H9 (cell line): ENCODE results near the gene GPR108. TPM values are rescaled to one million over a fixed set of nuclear protein-coding genes. Genes with fewer than 3 reads are reported as not detected.

ENCODE experiments used
- DNase-seq: peaks from one replicate; pipeline ENCODE4 v3.0.0-alpha.2; 2017
- H2AFZ ChIP-seq: one replicate; pipeline ENCODE4 v1.6.1; 2013; ENCODE audit warnings: mild to moderate bottlenecking, low read length, control low read depth, moderate library complexity
- H2AK5ac ChIP-seq: 2 replicates; pipeline ENCODE4 v1.6.1; 2013; ENCODE audit warnings: low read length, control low read depth, mixed read lengths; ENCODE audit not compliant: insufficient read length
- H2BK120ac ChIP-seq: one replicate; pipeline ENCODE4 v1.6.1; 2013; ENCODE audit warnings: low read depth, mild to moderate bottlenecking, low read length, control low read depth, inconsistent platforms; ENCODE audit not compliant: poor library complexity, severe bottlenecking
- H2BK12ac ChIP-seq: 2 replicates; pipeline ENCODE4 v1.6.1; 2013; ENCODE audit warnings: low read length, control low read depth, mixed read lengths, low read depth; ENCODE audit not compliant: insufficient read length
- H2BK15ac ChIP-seq: 2 replicates; pipeline ENCODE4 v1.6.1; 2013; ENCODE audit warnings: low read depth, low read length, control low read depth
- H2BK20ac ChIP-seq: one replicate; pipeline ENCODE4 v1.6.1; 2013; ENCODE audit warnings: low read depth, mild to moderate bottlenecking, low read length, control low read depth, inconsistent platforms; ENCODE audit not compliant: poor library complexity, severe bottlenecking
- H2BK5ac ChIP-seq: 2 replicates; pipeline ENCODE4 v1.6.1; 2013; ENCODE audit warnings: low read length, control low read depth, mixed read lengths; ENCODE audit not compliant: insufficient read length
- H3K14ac ChIP-seq: 2 replicates; pipeline ENCODE4 v1.6.1; 2013; ENCODE audit warnings: low read length, control low read depth; ENCODE audit not compliant: insufficient read depth
- H3K18ac ChIP-seq: 2 replicates; pipeline ENCODE4 v1.6.1; 2013; ENCODE audit warnings: low read depth, mild to moderate bottlenecking, mixed read lengths, low read length, control low read depth; ENCODE audit not compliant: insufficient read length
- H3K23ac ChIP-seq: 2 replicates; pipeline ENCODE4 v1.6.1; 2013; ENCODE audit warnings: low read length, control low read depth, mixed read lengths, low read depth; ENCODE audit not compliant: insufficient read length
- H3K23me2 ChIP-seq: 2 replicates; pipeline ENCODE4 v1.6.1; 2013; ENCODE audit warnings: low read depth, mild to moderate bottlenecking, mixed read lengths, low read length, control low read depth; ENCODE audit not compliant: insufficient read length, poor library complexity, severe bottlenecking
- H3K27ac ChIP-seq: 2 replicates; pipeline ENCODE4 v1.5.1; 2013; ENCODE audit warnings: low read length, control low read depth, mixed read lengths, low read depth; ENCODE audit not compliant: insufficient read length
- H3K27me3 ChIP-seq: 2 replicates; pipeline ENCODE4 v1.6.1; 2013; ENCODE audit warnings: low read length, control low read depth, inconsistent platforms; ENCODE audit not compliant: insufficient read depth
- H3K4ac ChIP-seq: 2 replicates; pipeline ENCODE4 v1.6.1; 2013; ENCODE audit warnings: low read depth, mild to moderate bottlenecking, control low read depth, inconsistent platforms, low read length, moderate library complexity
- H3K4me1 ChIP-seq: 2 replicates; pipeline ENCODE4 v1.6.1; 2013; ENCODE audit warnings: low read length, control low read depth, inconsistent platforms; ENCODE audit not compliant: insufficient read depth
- H3K4me2 ChIP-seq: 2 replicates; pipeline ENCODE4 v1.6.1; 2013; ENCODE audit warnings: low read length, control low read depth, mixed read lengths; ENCODE audit not compliant: insufficient read length, insufficient read depth
- H3K56ac ChIP-seq: 2 replicates; pipeline ENCODE4 v1.6.1; 2013; ENCODE audit warnings: low read depth, mild to moderate bottlenecking, mixed read lengths, low read length, control low read depth; ENCODE audit not compliant: insufficient read length
- H3K79me1 ChIP-seq: 2 replicates; pipeline ENCODE4 v1.6.1; 2013; ENCODE audit warnings: low read depth, mild to moderate bottlenecking, moderate library complexity, low read length, control low read depth, inconsistent platforms; ENCODE audit not compliant: insufficient read depth, poor library complexity, severe bottlenecking
- H3K79me2 ChIP-seq: 2 replicates; pipeline ENCODE4 v1.6.1; 2013; ENCODE audit warnings: low read length, control low read depth, inconsistent platforms; ENCODE audit not compliant: insufficient read depth
- H3K9ac ChIP-seq: 2 replicates; pipeline ENCODE4 v1.6.1; 2013; ENCODE audit warnings: low read length, control low read depth, mixed read lengths; ENCODE audit not compliant: insufficient read length; ENCODE audit errors: extremely low read depth
- H3K9me3 ChIP-seq: one replicate; pipeline ENCODE4 v1.6.1; 2013; ENCODE audit warnings: low read depth, low read length, inconsistent platforms; ENCODE audit not compliant: control insufficient read depth
- H3T11ph ChIP-seq: one replicate; pipeline ENCODE4 v1.6.1; 2013; ENCODE audit warnings: mild to moderate bottlenecking, low read length, control low read depth, inconsistent platforms
- H4K20me1 ChIP-seq: one replicate; pipeline ENCODE4 v1.6.1; 2013; ENCODE audit not compliant: control insufficient read depth, insufficient read length, insufficient read depth
- H4K5ac ChIP-seq: 2 replicates; pipeline ENCODE4 v1.6.1; 2013; ENCODE audit warnings: low read depth, mild to moderate bottlenecking, mixed read lengths, low read length, control low read depth; ENCODE audit not compliant: insufficient read length
- H4K8ac ChIP-seq: replicated peaks from 2 replicates; pipeline ENCODE4 v1.6.1; 2013; ENCODE audit warnings: low read length, control low read depth, mixed read lengths, low read depth; ENCODE audit not compliant: insufficient read length
- H4K91ac ChIP-seq: 2 replicates; pipeline ENCODE4 v1.6.1; 2013; ENCODE audit warnings: low read depth, mild to moderate bottlenecking, moderate library complexity, mixed read lengths, low read length, control low read depth; ENCODE audit not compliant: insufficient read length
- H3K27ac Mint-ChIP-seq, 3 experiments: 2 replicates in 2 of 3; 3 replicates in 1 of 3; pipeline ENCODE4 v1.8.0; 2020 to 2021; ENCODE audit warnings: mixed read lengths in 3 of 3, mild to moderate bottlenecking in 1 of 3, moderate library complexity in 1 of 3
- H3K27me3 Mint-ChIP-seq: 2 replicates; pipeline ENCODE4 v1.8.0; 2021; ENCODE audit warnings: low read depth, mild to moderate bottlenecking, moderate library complexity, mixed read lengths
- H3K36me3 Mint-ChIP-seq, 3 experiments: 2 replicates in 2 of 3; 3 replicates in 1 of 3; pipeline ENCODE4 v1.8.0; 2020 to 2021; ENCODE audit warnings: low read depth in 3 of 3, mixed read lengths in 3 of 3; ENCODE audit not compliant: insufficient read depth in 1 of 3
- H3K4me1 Mint-ChIP-seq, 2 experiments: 2 replicates each; pipeline ENCODE4 v1.8.0; 2020; ENCODE audit warnings: mixed read lengths in 2 of 2
- H3K4me3 Mint-ChIP-seq, 2 experiments: 2 replicates in 1 of 2; 3 replicates in 1 of 2; pipeline ENCODE4 v1.8.0; 2020 to 2021; ENCODE audit warnings: mild to moderate bottlenecking in 2 of 2, mixed read lengths in 2 of 2, moderate library complexity in 1 of 2
- H3K9me3 Mint-ChIP-seq, 2 experiments: 2 replicates in 1 of 2; 3 replicates in 1 of 2; pipeline ENCODE4 v1.8.0; 2020; ENCODE audit warnings: mild to moderate bottlenecking in 2 of 2, mixed read lengths in 2 of 2, moderate library complexity in 1 of 2
- WGBS: extraction: QIAGEN DNeasy Blood & Tissue Kit; methylation state at CpG from one replicate; pipeline ENCODE4 v1.1.7; 2013; ENCODE audit warnings: missing lambda C conversion rate, low lambda C conversion rate, mixed read lengths; ENCODE audit not compliant: insufficient read length; ENCODE audit errors: extremely low coverage; 5-methylcytosine and 5-hydroxymethylcytosine counted together
- total RNA-seq: library from RNA; stranded (reverse); gene quantifications from 2 replicates; pipeline ENCODE4 v1.2.1, GENCODE V29; 2021
- TF ChIP-seq, protein P1 (sequence below): fragments of 200-600 bp; sonication (generic); conservative IDR thresholded peaks from 3 replicates; pipeline ENCODE4 v1.8.0; 2021; ENCODE audit warnings: antibody characterized with exemption, mild to moderate bottlenecking

GPR108 gene
- total RNA-seq, 1 experiment from 2014 or later, result 38.2 TPM

DNA sequence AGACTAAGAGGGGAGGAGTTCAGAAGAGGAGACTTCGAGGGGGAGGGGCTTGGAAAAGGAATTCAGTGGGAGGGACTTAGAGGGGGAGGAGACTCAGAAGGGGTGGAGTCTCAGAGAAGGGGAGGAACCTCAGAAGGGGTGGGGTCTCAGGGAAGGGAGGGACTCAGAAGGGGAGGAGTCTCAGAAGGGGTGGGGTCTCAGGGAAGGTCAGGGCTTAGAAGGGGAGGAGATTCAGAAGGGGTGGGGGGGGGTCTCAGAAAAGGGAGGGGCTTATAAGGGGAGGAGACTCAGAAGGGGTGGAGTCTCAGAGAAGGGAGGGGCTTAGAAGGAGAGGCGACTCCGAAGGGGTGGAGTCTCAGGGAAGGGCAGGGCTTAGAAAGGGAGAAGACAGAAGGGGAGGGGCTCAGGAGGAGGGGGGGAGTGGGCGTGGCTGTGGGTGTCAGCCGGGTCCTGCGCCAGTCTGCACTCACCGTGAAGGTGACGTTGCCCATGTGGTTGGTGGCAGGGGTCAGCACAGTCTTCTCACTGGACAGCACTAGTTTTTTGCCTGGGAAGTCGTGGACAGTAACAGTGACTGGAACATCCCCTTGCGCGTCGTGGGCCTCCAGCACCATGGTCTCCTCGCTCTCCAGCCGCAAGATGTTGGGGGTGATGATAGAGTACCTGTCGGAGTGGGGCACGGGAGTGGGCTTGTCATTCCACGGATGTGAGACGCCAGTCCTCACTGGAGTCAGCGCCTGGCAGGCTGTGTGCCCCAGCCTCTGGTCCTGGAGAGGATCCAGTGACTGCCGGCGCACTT lies 18.4 kb downstream of the GPR108 start:
- DNase-seq, result peak; percentile 95
- peaks cover 4 to 6% of the 10 kb centered on the region in 2 experiments; a peak in 4 of 5 replicates for H3K9me3 Mint-ChIP-seq
- no CpG with 5 or more reads among the region's 21 CpGs for WGBS

More for the DNA sequence above, 18.4 kb downstream of the GPR108 start:
- H3K23me2 ChIP-seq, result no peaks in the 10 kb centered on the region
- no peak overlapping the region for H4K91ac ChIP-seq
- no peak overlapping the region for H3K23ac ChIP-seq
- no peak overlapping the region for H2AFZ ChIP-seq
- H4K5ac ChIP-seq, result no peak overlapping the region
- H3K56ac ChIP-seq, result no peak overlapping the region
- no peaks in the 10 kb centered on the region for H3K79me2 ChIP-seq
- no peak overlapping the region for H3K4ac ChIP-seq
- no peak overlapping the region for H3K14ac ChIP-seq
- Mint-ChIP-seq H3K4me3 (peak overlapping the region in 1 of 2 experiments; percentile 20; a peak in 1 of 5 replicates), H3K27me3 (peaks cover 8% of the 10 kb centered on the region), H3K4me1 (peaks cover 6 to 34% of the 10 kb centered on the region in 2 experiments), H3K27ac (no peak overlapping the region), H3K36me3 (peaks cover 0 to 4% (median 3%) of the 10 kb centered on the region in 3 experiments; a peak in 2 of 7 replicates)
- no peak overlapping the region for H4K8ac ChIP-seq
- H3K27me3 ChIP-seq, result no peaks in the 10 kb centered on the region
- no peak overlapping the region for H3K27ac ChIP-seq
- TF ChIP-seq, protein P1, sequence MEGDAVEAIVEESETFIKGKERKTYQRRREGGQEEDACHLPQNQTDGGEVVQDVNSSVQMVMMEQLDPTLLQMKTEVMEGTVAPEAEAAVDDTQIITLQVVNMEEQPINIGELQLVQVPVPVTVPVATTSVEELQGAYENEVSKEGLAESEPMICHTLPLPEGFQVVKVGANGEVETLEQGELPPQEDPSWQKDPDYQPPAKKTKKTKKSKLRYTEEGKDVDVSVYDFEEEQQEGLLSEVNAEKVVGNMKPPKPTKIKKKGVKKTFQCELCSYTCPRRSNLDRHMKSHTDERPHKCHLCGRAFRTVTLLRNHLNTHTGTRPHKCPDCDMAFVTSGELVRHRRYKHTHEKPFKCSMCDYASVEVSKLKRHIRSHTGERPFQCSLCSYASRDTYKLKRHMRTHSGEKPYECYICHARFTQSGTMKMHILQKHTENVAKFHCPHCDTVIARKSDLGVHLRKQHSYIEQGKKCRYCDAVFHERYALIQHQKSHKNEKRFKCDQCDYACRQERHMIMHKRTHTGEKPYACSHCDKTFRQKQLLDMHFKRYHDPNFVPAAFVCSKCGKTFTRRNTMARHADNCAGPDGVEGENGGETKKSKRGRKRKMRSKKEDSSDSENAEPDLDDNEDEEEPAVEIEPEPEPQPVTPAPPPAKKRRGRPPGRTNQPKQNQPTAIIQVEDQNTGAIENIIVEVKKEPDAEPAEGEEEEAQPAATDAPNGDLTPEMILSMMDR, result no peak
- H2BK5ac ChIP-seq, result no peak overlapping the region
- H2AK5ac ChIP-seq, result no peak overlapping the region
- H3K79me1 ChIP-seq, result no peaks in the 10 kb centered on the region
- H2BK20ac ChIP-seq, result no peak overlapping the region
- no peak overlapping the region for H3K9ac ChIP-seq
- H2BK120ac ChIP-seq, result no peak overlapping the region
- H3T11ph ChIP-seq, result no peak overlapping the region
- no peak overlapping the region for H3K4me2 ChIP-seq
- no peak overlapping the region for H2BK15ac ChIP-seq
- H3K4me1 ChIP-seq, result no peaks in the 10 kb centered on the region; the same call in 1 of the 2 replicates
- no peak overlapping the region for H2BK12ac ChIP-seq
- H3K9me3 ChIP-seq, result no peaks in the 10 kb centered on the region
- H4K20me1 ChIP-seq, result no peaks in the 10 kb centered on the region
- H3K18ac ChIP-seq, result no peak overlapping the region
